HepG2 (cell line): ENCODE results near the gene CNTNAP3B.
"Not testable (repeated sequence)": the region's sequence is repeated elsewhere in the genome, so short reads cannot be mapped to it uniquely, and the experiment has no call there.

ENCODE experiments used
- EZH2 ChIP-seq: conservative IDR thresholded peaks from 2 replicates; pipeline ENCODE4 v1.6.1; 2012; ENCODE audit warnings: mild to moderate bottlenecking, low read depth, low read length, moderate library complexity
- POLR2A ChIP-seq, 2 experiments: IDR thresholded peaks; 2 replicates each; pipeline ENCODE4 v1.6.1; 2011; ENCODE audit warnings: low read depth in 2 of 2, low read length in 2 of 2, mild to moderate bottlenecking in 1 of 2, moderate library complexity in 1 of 2; ENCODE audit not compliant: insufficient read depth in 1 of 2
- PRDM15 ChIP-seq: sonication (generic); formaldehyde crosslinking; IDR thresholded peaks from 2 replicates; pipeline ENCODE4 v1.4.0; 2020; ENCODE audit warnings: missing genetic modification reagents
- RFX5 ChIP-seq: IDR thresholded peaks from 2 replicates; pipeline ENCODE4 v1.6.1; 2011; ENCODE audit warnings: low read depth, low read length, improper control_type of control experiment
- SETDB1 ChIP-seq: sonication (generic); formaldehyde crosslinking; IDR thresholded peaks from 2 replicates; pipeline ENCODE4 v1.5.1; 2020; ENCODE audit warnings: missing genetic modification reagents, mild to moderate bottlenecking, borderline replicate concordance
- SP2 ChIP-seq: sonication (generic); formaldehyde crosslinking; IDR thresholded peaks from 2 replicates; pipeline ENCODE4 v1.5.1; 2020; ENCODE audit warnings: mild to moderate bottlenecking, missing genetic modification reagents
- THAP11 ChIP-seq: IDR thresholded peaks from 2 replicates; pipeline ENCODE4 v1.6.1; 2016; ENCODE audit warnings: missing biosample characterization, missing genetic modification reagents
- ZBTB8A ChIP-seq: sonication (generic); formaldehyde crosslinking; IDR thresholded peaks from 2 replicates; pipeline ENCODE4 v1.4.0; 2020; ENCODE audit warnings: mild to moderate bottlenecking, low read depth, missing genetic modification reagents, borderline replicate concordance
- ZNF142 ChIP-seq: sonication (generic); formaldehyde crosslinking; IDR thresholded peaks from 2 replicates; pipeline ENCODE4 v1.4.0; 2020; ENCODE audit warnings: missing genetic modification reagents
- ZNF629 ChIP-seq: sonication (generic); formaldehyde crosslinking; conservative IDR thresholded peaks from 2 replicates; pipeline ENCODE4 v1.5.0; 2020; ENCODE audit warnings: missing genetic modification reagents
- ZNF672 ChIP-seq: sonication (generic); formaldehyde crosslinking; IDR thresholded peaks from 2 replicates; pipeline ENCODE4 v1.8.1; 2022; ENCODE audit warnings: missing genetic modification reagents
- TF ChIP-seq, protein P1 (sequence below): sonication (generic); formaldehyde crosslinking; conservative IDR thresholded peaks from 2 replicates; pipeline ENCODE4 v1.8.1; 2023; ENCODE audit warnings: missing genetic modification reagents
- TF ChIP-seq, protein P2 (sequence below): sonication (generic); formaldehyde crosslinking; IDR thresholded peaks from 2 replicates; pipeline ENCODE4 v1.5.0; 2020; ENCODE audit warnings: mild to moderate bottlenecking, missing genetic modification reagents, moderate library complexity
- TF ChIP-seq, protein P3 (sequence below): sonication (generic); formaldehyde crosslinking; IDR thresholded peaks from 2 replicates; pipeline ENCODE4 v1.4.0; 2020; ENCODE audit warnings: missing genetic modification reagents

DNA sequence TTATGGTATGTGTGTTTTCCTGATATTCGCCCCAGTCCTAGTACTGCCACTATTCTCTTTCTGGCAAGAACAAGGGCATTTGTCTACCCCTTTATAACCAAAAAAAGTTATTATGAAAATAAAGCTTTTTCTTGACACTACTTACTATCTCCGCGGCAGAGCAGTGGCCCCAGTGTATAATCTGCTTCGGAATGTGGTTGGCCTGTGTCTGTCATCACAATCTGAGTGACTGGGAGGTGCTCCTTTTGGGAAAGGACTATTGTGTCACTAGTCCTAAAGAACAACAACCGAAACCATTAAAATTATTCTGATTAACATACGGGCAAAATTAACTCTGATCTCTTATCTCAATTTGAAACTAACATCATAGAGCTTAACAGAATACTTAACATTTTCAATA, 200.1 kb downstream of the CNTNAP3B start:
- not testable (repeated sequence) for TF ChIP-seq SP2; ZNF672 (CRISPR knock-in tag); ZBTB8A (CRISPR knock-in tag); THAP11 (CRISPR knock-in tag); ZNF142 (CRISPR knock-in tag); ZNF629 (CRISPR knock-in tag); PRDM15 (CRISPR knock-in tag); POLR2A (IDR thresholded peaks at IDR 0.05; ENCODE audit: insufficient read depth in 1 of 2, low read depth in 2 of 2, low read length in 2 of 2); SETDB1; EZH2; RFX5
- TF ChIP-seq, protein P1, sequence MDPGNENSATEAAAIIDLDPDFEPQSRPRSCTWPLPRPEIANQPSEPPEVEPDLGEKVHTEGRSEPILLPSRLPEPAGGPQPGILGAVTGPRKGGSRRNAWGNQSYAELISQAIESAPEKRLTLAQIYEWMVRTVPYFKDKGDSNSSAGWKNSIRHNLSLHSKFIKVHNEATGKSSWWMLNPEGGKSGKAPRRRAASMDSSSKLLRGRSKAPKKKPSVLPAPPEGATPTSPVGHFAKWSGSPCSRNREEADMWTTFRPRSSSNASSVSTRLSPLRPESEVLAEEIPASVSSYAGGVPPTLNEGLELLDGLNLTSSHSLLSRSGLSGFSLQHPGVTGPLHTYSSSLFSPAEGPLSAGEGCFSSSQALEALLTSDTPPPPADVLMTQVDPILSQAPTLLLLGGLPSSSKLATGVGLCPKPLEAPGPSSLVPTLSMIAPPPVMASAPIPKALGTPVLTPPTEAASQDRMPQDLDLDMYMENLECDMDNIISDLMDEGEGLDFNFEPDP (CRISPR knock-in tag): not testable (repeated sequence)
- TF ChIP-seq, protein P2, sequence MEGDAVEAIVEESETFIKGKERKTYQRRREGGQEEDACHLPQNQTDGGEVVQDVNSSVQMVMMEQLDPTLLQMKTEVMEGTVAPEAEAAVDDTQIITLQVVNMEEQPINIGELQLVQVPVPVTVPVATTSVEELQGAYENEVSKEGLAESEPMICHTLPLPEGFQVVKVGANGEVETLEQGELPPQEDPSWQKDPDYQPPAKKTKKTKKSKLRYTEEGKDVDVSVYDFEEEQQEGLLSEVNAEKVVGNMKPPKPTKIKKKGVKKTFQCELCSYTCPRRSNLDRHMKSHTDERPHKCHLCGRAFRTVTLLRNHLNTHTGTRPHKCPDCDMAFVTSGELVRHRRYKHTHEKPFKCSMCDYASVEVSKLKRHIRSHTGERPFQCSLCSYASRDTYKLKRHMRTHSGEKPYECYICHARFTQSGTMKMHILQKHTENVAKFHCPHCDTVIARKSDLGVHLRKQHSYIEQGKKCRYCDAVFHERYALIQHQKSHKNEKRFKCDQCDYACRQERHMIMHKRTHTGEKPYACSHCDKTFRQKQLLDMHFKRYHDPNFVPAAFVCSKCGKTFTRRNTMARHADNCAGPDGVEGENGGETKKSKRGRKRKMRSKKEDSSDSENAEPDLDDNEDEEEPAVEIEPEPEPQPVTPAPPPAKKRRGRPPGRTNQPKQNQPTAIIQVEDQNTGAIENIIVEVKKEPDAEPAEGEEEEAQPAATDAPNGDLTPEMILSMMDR (CRISPR knock-in tag): not testable (repeated sequence)
- TF ChIP-seq, protein P3, sequence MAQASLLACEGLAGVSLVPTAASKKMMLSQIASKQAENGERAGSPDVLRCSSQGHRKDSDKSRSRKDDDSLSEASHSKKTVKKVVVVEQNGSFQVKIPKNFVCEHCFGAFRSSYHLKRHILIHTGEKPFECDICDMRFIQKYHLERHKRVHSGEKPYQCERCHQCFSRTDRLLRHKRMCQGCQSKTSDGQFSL (CRISPR knock-in tag): not testable (repeated sequence)
